Urothelium cell line (cell line): Measurements from ENCODE around the gene TH.
"Not testable (repeated sequence)": the region's sequence is repeated elsewhere in the genome, so short reads cannot be mapped to it uniquely, and the experiment has no call there.

ENCODE experiments used
- DNase-seq: peaks from one replicate; pipeline ENCODE4 v3.0.0; 2011; ENCODE audit warnings: low spot score, mixed read lengths
- FAIRE-seq: peaks from 2 replicates; lab custom pipeline; 2011; peaks lifted over from hg19 to GRCh38; lab: Jason Lieb, UNC

Gene TH

DNA sequence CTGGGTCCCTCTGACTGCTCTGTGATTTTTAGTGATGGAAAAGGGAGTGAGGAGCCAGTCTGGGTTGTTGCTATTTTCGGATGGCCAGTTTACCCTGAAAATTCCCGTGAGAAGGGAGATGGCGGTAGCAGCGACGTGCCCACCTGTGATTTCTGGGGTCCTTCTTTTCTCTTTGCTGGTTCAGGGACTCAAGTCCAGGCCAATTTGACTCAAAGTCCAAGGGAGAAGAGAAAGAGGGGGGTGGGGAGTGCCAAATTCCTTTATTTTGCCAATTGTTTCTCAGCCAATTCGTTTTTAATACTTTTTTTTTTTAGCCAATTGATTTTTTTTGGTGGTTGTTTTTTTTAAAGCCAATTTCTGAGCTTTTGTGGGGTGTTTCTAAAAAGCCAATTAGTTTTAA, 39.4 kb downstream of the TH start:
- no peak for FAIRE-seq
- DNase-seq, result no peak

DNA sequence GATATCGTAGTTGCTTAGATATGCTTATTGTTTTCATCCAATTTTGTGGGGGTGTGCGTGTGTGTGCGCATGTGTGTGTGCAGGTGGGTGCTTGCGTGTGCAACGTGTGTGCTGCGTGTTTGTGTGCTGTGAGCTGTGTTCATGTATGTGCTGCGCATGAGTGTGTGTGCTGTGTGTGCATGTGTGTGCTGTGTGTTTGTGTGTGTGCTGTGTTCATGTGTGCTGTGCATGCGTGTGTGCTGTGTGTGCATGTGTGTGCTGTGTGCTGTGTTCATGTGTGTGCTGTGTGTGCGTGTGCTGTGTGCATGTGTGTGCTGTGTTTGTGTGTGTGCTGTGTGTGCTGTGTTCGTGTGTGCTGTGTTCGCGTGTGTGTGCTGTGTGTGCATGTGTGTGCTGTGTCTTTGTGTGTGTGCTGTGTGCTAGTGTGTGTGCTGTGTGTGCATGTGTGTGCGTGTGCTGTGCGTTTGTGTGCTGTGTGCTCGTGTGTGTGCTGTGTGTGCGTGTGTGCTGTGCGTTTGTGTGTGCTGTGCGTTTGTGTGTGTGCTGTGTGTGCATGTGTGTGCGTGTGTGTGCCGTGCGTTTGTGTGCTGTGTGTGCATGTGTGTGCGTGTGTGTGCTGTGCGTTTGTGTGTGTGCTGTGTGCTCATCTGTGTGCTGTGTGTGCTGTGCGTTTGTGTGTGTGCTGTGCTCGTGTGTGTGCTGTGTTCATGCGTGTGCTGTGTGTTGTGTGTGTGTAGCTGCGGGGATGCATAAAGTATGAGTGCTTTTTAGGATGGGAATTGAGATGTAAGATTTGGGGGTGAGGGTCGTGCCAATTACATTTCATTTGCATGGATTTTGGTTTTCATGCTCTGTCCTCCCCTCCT, 40.0 kb downstream of the TH start:
- FAIRE-seq (peak; percentile 97), DNase-seq (no peak)

DNA sequence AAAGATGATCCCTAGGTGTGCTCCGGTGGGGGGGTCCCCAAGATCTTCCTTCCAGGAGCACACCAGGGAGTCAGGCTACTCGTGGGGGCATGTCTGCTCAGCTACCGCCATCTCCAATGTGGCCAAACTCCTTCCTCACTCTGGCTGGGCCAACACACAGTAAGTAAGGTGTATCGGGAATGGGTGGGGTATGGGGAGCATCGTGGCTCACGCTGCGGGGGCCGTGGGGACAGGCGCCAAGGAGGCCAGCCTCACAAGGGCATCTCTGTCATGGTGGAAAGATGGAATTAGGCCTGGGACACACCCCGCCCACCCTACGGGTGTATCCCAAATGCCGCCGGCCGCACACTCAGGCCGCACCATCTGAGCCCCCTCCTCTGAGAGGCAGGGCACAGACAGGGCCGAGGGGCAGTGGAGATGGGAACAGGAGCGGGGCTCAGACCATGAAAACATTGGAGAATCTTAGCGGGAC, 40.7 kb downstream of the TH start:
- FAIRE-seq, result no peak

DNA sequence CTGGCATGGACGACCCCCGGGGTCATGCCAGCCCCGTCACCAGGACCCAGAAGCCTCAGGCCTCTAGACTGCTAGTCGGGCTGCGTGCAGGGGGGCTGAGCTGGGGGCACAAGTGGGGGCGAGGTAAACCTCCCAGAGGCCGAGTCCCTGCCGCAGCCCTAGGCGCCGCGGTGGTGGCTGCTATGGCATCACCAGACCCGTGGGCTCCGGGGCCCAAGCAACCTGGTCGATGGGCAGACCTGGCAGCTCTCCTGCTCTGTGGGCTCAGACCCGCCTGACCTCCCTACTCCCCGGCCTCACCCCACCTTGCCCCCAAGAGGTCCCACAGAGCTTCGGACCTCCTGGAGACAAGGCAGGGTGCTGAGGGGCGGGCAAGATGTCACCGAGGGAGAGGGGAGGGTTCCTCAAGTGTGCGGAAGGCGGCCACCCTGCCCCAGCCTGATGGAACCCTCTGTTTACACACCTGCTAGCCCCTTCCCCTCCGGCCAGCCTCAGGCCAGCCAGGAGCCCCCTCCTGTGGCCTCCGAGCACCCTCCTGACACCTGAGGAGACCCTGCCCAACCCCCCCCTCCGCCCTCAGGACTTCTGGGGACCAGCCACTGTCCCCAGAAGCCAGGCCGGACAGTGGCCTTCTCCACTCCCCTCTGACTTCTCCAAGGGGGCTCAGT, 41.8 kb downstream of the TH start:
- DNase-seq (no peak), FAIRE-seq (no peak)

More for the DNA sequence above, 40.7 kb downstream of the TH start:
- no peak for DNase-seq

DNA sequence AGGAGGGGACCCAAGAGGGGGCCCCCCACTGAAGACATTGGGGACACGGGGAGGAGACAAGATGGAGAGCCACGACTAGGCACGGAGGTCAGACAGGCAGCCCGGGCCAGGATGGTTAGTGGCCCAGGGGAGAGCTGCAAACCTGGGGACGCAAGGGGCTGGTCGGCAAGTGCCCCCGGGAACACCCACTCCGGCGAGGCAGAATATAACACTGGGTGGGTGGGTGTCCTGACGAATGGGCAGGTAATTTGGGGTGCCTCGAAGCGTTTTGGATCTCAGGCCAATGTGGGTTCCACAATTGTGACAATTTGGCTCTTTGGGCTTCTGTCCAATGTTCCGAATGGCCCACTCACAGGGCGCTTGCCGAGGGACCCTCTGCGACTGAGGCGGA, 42.3 kb downstream of the TH start:
- DNase-seq, result no peak
- FAIRE-seq, result no peak

DNA sequence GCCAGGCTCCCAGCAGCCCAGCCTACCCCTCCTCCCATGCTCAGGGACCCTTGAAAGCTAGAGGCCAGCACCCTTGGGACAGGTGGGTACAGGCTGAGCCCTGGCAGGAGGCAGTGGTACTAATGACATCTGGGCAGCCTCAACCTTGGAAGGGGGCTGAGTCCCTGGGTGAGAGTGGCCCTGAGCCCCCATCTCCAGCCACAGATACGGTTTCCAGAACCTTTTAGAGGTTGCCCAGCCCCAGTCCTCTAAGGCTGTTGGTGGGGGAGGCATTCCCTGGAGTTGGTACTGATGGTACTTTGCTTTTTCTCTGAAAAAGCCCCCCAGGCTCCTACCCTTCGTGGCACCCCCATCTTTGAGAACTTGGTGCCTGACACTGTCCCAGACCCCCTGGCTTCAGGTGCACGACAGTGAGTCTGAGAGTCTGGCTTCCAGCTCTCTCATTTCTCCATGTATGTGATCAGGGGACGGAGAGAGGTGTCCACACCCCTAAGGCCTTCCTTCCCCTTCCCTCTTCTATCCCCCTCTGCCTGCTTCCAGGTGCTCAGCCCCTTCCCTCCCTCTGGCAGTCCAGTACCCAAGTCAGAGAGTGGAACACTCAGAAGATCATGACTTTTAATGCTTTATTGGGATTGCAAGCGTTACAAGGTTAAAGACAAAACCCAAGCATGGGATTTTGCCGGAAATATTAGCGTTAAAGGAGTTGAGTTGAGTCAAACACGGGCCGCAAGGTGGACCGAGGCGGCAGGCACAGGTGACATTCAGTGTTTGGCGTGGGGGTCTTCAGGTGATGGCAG, 42.9 kb downstream of the TH start:
- no peak for DNase-seq
- FAIRE-seq, result no peak

DNA sequence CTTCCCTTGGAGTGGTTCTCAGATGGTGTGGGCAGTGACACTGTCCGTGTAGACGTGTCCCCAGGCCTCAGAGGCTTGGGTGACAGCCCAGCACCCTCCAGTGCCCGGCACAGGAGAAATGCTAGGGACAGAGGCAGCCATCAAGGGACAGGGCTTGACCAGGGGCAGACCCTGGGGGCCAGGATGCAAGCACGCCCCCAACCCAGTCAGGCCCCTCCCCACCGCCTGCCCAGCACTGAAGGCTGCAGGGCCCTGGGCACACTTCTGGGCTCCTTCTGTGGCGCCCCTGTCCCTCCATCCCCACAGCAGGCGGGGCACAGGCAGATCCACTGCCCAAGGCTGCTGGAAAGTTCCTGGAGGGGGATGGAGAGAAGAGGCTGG, 43.5 kb downstream of the TH start:
- DNase-seq (no peak), FAIRE-seq (no peak)

DNA sequence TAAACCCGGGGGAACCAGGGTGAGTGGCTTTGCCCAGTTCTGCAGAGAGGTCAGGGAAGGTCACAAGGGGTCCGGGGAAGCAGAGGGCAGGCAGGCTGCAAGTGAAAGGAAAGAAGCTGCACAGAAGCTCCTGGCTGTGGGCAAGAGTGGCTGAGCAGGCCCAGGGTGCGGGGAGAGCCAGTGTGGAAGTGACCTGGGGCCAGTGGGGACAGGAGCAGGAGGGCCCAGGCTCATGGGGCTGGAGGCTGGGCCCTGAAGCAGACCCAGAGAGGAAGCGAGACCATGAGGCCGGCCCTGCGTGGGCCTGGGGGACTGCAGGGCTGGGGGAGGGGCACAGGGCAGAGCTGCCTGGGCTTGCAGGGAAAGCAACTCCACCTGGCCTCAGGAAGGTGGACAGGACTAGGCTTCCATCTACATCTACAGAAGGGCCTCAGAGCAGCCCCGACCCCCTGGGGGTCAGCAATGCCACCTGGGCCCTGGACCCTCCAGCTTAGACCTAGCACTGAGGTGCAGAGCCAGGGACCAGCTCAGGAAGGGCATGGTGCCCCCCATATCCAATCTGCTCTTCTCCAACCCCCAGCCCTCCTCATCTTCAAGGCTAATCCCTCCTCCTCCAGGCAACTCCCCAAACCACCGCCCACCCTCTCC, 44.0 kb downstream of the TH start:
- DNase-seq, result no peak
- FAIRE-seq, result no peak

DNA sequence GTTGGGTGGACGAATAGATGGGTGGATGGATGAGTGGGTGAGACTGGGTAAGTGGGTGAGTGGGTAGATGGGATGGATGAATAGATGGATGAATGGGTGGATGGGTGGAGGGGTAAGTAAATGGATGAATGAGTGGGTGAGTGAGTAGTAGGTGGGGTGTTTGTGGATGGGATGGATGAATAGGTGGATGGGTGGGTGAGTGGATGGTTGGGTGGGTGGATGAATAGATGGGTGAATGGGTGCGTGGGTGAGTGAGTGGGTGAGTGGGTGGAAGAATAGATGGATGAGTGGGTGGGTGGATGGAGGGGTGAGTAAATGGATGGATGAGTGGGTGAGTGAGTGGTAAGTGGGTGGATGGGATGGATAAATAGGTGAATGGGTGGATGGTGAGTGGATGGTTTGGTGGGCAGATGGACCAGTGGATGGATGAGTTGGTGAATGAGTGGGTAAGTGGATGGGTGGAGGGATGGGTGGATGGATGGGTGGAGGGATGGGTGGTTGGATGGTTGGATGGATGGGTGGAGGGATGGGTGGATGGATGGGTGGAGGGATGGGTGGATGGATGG, 45.0 kb downstream of the TH start:
- no peak for FAIRE-seq
- no peak for DNase-seq

DNA sequence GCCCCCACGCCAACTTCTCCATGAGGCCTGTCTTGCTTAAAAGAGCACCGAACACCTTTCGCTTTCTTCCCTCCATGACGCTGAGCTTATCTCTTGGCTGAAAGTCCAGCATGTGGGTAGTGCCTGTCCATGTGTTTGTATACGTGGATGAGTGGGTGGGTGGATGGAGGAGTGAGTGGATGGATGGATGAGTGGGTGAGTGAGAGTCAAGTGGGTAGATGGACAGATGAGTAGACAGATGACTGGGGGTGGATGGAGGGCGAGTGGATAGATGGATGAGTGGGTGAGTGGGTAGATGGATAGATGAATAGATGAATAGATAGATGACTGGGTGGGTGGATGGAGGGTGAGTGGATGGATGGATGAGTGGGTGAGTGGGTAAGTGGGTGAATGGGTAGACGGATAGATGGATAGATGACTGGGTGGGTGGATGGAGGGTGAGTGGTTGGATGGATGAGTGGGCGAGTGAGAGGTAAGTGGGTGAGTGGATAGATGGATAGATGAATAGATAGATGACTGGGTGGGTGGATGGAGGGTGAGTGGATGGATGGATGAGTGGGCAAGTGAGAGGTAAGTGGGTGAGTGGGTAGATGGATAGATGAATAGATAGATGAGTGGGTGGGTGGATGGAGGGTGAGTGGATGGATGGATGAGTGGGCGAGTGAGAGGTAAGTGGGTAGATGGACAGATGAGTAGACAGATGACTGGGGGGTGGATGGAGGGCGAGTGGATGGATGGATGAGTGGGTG, 46.7 kb downstream of the TH start:
- not testable (repeated sequence) for FAIRE-seq

DNA sequence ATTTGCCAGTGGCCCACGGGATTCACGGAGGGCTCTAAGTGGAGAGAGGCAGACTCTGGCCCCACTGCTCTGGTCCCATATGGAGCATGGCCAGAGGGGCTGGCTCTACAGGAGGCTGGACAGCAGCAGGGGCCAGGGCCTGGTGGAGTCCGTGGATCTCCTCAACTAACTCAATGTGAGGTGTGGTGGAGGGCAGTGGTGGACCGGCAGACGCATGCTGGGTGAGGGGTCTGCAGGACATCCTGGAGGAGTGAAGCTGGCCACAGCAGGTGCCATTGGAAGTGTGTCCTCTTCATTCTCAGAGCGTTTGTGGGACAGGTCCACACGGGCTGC, 48.0 kb downstream of the TH start:
- DNase-seq, result no peak
- FAIRE-seq, result no peak

More for the DNA sequence above, 46.7 kb downstream of the TH start:
- not testable (repeated sequence) for DNase-seq

DNA sequence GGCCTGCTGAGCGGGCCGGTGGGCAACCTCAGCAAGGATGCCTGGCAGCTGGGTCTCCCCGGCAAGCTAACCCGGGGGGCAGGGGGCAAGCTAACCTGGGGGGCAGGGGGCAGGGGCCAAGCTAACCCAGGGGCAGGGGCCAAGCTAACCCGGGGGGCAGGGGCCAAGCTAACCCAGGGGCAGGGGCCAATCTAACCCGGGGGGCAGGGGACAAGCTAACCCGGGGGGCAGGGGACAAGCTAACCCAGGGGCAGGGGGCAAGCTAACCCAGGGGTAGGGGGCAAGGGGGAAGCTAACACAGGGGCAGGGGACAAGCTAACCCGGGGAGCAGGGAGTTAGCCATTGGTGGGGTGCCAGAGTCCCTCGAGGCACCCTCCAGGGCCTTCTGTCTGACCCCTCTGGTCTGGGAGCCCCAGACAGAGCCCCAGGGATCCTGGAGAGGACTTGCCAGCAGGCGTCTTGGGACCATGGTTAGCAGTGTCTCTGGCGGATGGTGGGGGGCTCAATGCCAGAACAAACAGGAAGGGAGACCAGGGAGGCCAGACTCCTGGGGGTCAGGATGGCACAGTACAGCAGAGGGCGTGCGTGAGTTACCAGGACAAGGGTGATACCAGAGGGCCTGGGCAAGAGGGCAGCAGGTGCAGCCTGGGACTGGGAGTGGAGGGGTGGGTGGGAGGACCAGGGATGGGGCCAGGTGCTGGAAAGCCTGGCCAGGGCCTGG, 48.5 kb downstream of the TH start:
- DNase-seq, result no peak
- no peak for FAIRE-seq

DNA sequence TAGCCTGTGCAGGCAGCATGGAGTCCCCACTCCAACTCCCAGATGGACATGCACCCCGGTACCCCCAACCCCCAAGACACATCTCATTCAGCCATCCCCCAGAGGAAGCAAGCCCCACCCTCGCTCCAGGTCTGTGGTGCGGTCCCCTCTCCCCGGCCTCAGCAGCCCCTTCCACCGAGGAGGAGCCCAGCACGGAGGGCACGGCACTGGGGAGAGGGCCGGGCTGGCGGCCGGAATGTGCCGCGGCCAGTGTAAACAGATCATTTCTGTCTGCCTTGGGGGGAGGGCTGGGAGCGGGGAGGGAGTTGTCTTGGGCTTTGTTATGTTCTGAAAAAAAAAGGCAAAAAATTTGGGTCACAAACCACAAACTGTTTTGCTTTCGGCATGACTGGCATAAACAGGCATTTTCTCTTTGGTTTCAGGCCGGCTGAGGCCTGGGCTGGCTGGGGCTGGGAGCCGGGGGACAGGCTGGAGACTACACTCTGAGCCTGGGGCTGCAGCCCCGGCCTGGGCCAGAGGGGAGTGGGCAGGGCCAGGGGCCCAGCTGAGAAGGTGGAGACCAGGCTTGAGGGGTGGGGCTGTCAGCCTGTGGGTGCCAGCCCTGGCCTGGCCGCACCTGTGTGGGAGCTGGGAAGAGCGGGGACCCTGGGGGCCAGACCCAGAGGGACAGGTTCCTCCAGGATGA, 49.3 kb downstream of the TH start:
- FAIRE-seq, result no peak
- peak; percentile 16 for DNase-seq

DNA sequence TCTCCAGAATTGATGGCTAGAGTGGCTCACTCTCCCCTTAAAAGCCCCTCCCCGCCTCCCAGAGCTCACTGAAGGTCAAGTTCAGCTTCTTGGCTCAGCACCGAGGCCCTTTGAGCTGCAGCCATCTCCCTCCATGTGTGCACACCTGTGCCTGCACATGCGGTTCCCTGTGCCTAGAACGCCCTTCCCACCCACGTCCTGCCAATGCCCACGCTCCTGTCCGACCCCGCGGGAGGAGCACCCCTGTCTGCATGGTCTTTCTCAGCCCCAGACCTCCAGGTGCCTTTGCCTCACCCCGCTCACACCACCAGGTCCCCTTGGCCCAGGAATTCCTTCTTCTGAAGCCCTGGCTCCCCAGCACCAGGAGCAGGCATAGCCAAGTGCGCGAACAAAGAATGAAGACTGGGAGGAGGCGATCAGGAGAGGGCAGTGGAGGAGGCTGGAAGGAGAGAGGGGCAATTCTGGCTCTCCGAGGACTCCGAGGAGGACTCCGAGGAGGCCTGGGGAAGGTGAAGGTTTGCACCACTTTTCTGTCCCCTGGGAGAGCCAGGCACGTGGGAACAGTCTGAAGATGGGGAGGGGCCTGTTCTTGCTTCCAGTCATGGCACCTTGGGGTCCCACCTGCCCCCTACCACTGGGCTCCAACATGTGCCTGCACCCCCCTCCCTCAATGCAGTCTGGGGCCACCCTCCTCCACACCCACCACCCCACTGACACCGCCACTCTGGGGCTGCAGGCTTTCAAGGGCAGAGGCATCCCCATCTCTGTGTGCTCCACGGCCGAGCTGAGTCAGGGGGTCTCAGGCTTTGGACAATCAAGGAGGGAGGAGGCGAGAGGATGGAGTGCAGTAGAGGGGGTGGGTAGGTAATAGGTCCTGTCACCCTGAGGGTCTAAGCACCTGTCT, 50.1 kb downstream of the TH start:
- no peak for FAIRE-seq

DNA sequence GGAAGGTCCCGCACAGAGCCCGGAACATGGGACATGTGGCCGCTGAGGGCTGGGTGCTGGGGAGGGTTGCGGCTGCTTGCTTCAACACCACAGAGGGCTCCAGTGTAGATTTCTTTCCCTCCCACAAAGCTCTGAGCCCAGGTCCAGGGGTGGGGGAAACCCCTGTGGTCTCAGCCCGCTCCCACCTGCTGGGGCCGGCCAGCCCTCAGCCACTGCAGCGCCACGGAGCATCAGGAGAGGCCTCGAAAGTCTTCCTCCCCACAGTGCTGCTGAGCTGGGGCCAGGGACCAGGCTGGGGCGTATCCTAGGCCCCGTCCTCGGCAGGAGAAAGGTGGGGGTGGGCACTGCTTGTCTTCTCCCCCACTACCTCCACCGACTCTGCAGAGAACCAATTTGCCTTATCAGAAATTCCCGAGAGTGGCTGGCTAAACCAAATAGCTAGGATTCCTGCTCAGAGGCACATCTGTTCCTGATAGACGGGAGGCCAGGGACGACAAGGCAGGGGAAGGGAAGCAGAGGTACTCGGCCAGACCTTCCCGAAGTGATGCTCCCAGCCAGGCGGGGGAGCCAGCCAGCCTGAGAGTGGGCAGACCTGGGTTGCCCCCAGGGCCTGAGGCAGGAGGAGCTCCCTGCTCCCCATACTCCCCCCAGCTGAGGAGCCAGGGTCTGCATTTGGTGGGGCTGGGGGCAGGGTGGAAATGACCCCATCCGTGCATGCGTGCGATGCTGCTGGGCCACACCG, 51.1 kb downstream of the TH start:
- DNase-seq (no peak), FAIRE-seq (no peak)

More for the DNA sequence above, 50.1 kb downstream of the TH start:
- no peak for DNase-seq

DNA sequence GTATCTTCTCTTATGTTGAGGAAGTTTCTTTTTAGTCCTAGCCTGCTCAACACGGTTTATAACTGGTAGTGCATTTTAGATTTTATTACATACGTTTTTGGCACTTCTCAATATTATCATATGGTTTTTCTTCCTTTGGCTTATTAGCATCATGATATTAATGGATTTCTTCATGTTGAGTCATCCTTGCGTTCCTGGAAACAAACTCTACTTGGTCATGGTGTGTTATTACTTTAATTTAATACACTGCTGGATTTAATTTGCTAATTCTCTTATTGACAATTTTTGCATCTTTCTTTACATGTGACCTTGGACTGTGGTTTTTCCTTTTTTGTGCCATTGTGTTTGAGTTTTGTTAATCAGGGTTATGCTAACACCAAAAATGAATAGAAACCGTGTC, 52.9 kb downstream of the TH start:
- DNase-seq (no peak), FAIRE-seq (no peak)

DNA sequence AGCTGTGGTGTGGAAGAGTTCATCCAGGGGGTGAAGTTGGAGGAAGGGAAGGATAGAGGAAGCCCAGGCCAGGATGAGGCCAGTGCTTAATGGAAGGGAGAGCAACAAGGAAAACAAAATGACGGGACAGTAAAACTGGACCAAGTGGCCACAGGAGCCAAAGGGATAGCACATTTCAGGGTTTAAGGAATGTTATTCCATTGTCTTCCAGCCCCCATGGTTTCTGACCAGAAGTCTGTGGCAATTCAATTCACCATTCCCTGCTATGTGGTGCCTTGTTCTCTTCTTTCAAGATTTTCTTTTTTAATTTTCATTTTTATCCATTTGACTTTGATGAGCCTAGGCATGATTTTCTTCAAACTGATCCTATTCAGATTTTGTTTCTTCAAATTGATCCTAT, 54.9 kb downstream of the TH start:
- FAIRE-seq, result no peak
- no peak for DNase-seq
